C4-2B (cell line): ENCODE data around the gene ZNF729.
"Not testable (repeated sequence)": the region's sequence is repeated elsewhere in the genome, so short reads cannot be mapped to it uniquely, and the experiment has no call there.

Experiments used
- H3K27ac ChIP-seq: fragments of 450-650 bp; 2 replicates; pipeline ENCODE4 v1.5.1; 2017
- ZFX ChIP-seq: fragments of 450-650 bp; IDR thresholded peaks from 2 replicates; pipeline ENCODE4 v1.6.1; 2017
- TF ChIP-seq, protein P1 (sequence below): fragments of 450-650 bp; conservative IDR thresholded peaks from 2 replicates; pipeline ENCODE4 v1.5.1; 2017; ENCODE audit warnings: mild to moderate bottlenecking

Gene ZNF729

GRCh38 chr19:22286151-22286810 lies at the start of gene ZNF729:
TSS of gene ZNF729 (plus strand) at chr19:22286441. CDS start at chr19:22286526, 85 bp downstream.
- TF ChIP-seq ZFX: no peak
- TF ChIP-seq, protein P1, sequence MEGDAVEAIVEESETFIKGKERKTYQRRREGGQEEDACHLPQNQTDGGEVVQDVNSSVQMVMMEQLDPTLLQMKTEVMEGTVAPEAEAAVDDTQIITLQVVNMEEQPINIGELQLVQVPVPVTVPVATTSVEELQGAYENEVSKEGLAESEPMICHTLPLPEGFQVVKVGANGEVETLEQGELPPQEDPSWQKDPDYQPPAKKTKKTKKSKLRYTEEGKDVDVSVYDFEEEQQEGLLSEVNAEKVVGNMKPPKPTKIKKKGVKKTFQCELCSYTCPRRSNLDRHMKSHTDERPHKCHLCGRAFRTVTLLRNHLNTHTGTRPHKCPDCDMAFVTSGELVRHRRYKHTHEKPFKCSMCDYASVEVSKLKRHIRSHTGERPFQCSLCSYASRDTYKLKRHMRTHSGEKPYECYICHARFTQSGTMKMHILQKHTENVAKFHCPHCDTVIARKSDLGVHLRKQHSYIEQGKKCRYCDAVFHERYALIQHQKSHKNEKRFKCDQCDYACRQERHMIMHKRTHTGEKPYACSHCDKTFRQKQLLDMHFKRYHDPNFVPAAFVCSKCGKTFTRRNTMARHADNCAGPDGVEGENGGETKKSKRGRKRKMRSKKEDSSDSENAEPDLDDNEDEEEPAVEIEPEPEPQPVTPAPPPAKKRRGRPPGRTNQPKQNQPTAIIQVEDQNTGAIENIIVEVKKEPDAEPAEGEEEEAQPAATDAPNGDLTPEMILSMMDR: no peak
- no peak within 1 kb of the TSS for H3K27ac ChIP-seq

DNA sequence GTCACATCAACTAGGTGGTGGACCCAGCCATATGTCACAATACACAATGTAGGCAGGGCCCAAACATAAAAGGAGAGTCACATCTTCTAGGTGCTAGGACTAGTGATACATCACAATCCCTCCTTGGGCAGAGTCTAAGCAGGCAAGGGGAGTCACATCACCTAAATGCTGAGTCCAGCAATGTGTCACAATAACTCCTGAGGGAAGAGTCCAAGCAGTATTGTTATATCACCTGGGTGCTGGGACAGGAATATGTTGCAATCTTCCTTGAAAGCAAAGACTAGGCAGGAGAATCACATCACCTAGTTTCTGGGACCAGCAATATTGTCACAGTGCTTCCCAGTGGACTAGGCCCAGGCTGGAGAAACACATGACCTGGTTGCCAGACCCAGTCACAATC lies 29.4 kb upstream of the ZNF729 start:
- no peak overlapping the region for H3K27ac ChIP-seq
- no peak for TF ChIP-seq ZFX
- TF ChIP-seq, protein P1: no peak

DNA sequence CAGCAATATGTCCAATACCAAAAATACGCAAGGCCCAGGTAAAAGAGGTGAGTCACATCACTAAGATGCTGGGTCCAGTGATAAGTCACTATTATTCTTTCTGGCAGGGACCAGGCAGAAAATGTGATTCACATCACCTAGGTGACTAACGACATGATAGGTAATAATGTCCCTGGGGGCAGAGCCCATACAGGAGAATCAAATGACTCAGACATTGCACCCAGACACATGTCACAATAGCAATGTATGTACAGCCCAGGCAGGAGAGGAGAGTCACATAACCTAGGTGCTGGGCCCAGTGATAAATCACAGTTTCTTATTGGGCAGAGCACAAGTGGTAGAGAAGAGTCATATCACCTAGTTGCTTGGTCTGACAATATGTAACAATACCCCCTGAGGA lies 28.9 kb upstream of the ZNF729 start:
- TF ChIP-seq ZFX: no peak
- TF ChIP-seq, protein P1: no peak

GRCh38 chr19:22257916-22258315 lies 28.3 kb upstream of the ZNF729 start:
- H3K27ac ChIP-seq: no peak overlapping the region
- TF ChIP-seq, protein P1: no peak
- TF ChIP-seq ZFX: no peak

More for the DNA sequence above, 28.9 kb upstream of the ZNF729 start:
- no peak overlapping the region for H3K27ac ChIP-seq

- TF ChIP-seq ZFX: no peak
- TF ChIP-seq, protein P1: no peak
- H3K27ac ChIP-seq: no peak overlapping the region
These were observed 25.7 kb upstream of the ZNF729 start for GRCh38 chr19:22260499-22260898.

DNA sequence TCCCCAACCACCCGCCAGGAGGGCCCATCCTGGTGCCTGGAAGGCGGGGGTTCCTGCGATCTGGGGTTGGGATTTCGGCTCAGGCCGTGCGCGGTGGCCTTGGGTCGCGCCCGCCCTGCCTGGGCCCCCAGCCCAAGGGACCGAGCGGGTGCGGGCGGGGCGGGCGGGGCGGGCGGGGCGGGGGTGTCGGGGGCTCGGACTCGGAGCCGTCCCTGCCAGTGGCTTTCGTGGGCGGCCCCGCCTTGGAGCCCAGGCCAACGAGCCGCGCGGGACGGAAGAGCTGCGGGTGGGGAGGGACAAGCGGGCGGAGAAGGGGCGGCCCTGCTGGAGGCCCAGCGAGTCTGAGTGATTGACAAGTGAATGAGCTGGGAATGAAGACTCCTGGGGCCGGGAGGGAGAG lies 24.6 kb upstream of the ZNF729 start:
- no peak for TF ChIP-seq ZFX
- no peak overlapping the region for H3K27ac ChIP-seq

- TF ChIP-seq, protein P1: no peak
- no peak for TF ChIP-seq ZFX
- H3K27ac ChIP-seq: no peak overlapping the region
These were observed 23.1 kb upstream of the ZNF729 start for GRCh38 chr19:22263121-22263520.

- H3K27ac ChIP-seq: not testable (repeated sequence)
These were observed 35.3 kb downstream of the ZNF729 start for GRCh38 chr19:22321554-22321953.
